ENCODE measurements around the gene PLCB2.

PLCB2 gene

GRCh38 chr15:40283615-40284300 is 24.0 kb downstream of the PLCB2 start:
- no peak for DNase-seq (ENCODE audit: low read depth)

- no peak for DNase-seq (ENCODE audit: low read depth)
Observed at GRCh38 chr15:40282869-40283614, 24.7 kb downstream of the PLCB2 start, which contains the start of gene ANKRD63. Gene ANKRD63 (minus strand): TSS chr15:40283064. CDS start chr15:40282586, 478 bp downstream.

GRCh38 chr15:40282147-40282868 is 25.4 kb downstream of the PLCB2 start:
- DNase-seq (ENCODE audit: low read depth): no peak

- no peak for DNase-seq (ENCODE audit: low read depth)
Observed at GRCh38 chr15:40281801-40282146, 26.0 kb downstream of the PLCB2 start.

GRCh38 chr15:40281057-40281800 is 26.5 kb downstream of the PLCB2 start:
- no peak for DNase-seq (ENCODE audit: low read depth)

GRCh38 chr15:40280260-40281056 is 27.3 kb downstream of the PLCB2 start:
- no peak for DNase-seq (ENCODE audit: low read depth)

GRCh38 chr15:40279437-40280141 is 28.1 kb downstream of the PLCB2 start:
- DNase-seq (ENCODE audit: low read depth): no peak

- DNase-seq (ENCODE audit: low read depth): no peak
Observed at GRCh38 chr15:40278026-40278425, 29.7 kb downstream of the PLCB2 start.

- no peak for DNase-seq (ENCODE audit: low read depth)
Observed at GRCh38 chr15:40277471-40277870, 30.3 kb downstream of the PLCB2 start.

GRCh38 chr15:40276927-40277326 is 30.8 kb downstream of the PLCB2 start:
- no peak for DNase-seq (ENCODE audit: low read depth)

- DNase-seq (ENCODE audit: low read depth): no peak
Observed at GRCh38 chr15:40275954-40276353, 31.8 kb downstream of the PLCB2 start.

- DNase-seq (ENCODE audit: low read depth): no peak
Observed at GRCh38 chr15:40275523-40275922, 32.2 kb downstream of the PLCB2 start.

- peak; percentile 55 for DNase-seq (ENCODE audit: low read depth)
Observed at GRCh38 chr15:40274350-40275274, 33.1 kb downstream of the PLCB2 start.

- no peak for DNase-seq (ENCODE audit: low read depth)
Observed at GRCh38 chr15:40273428-40273827, 34.3 kb downstream of the PLCB2 start.

- no peak for DNase-seq (ENCODE audit: low read depth)
Observed at GRCh38 chr15:40272485-40273056, 35.2 kb downstream of the PLCB2 start.

- DNase-seq (ENCODE audit: low read depth): no peak
Observed at GRCh38 chr15:40271685-40272484, 35.9 kb downstream of the PLCB2 start.

GRCh38 chr15:40270246-40270995 is 37.3 kb downstream of the PLCB2 start:
- DNase-seq (ENCODE audit: low read depth): no peak

- DNase-seq (ENCODE audit: low read depth): no peak
Observed at GRCh38 chr15:40269604-40270003, 38.1 kb downstream of the PLCB2 start.

All from HS-27A (cell line).